K562 (cell line): ENCODE measurements around the gene PDGFA. TPM values are rescaled to one million over a fixed set of nuclear protein-coding genes. Genes with fewer than 3 reads are reported as not detected.

Experiments used
- ATF1 ChIP-seq, 2 experiments: fragments of 450-650 bp in 1 of 2; IDR thresholded peaks; 2 replicates each; pipeline ENCODE4 v1.6.1; 2016; ENCODE audit warnings: missing compliant biosample characterization in 1 of 2, missing genetic modification characterization in 1 of 2
- GATA2 ChIP-seq: sonication (generic); formaldehyde crosslinking; IDR thresholded peaks from 2 replicates; pipeline ENCODE4 v1.4.0; 2020; ENCODE audit warnings: mild to moderate bottlenecking, missing genetic modification reagents
- KAT7 ChIP-seq: sonication (generic); formaldehyde crosslinking; IDR thresholded peaks from 2 replicates; pipeline ENCODE4 v1.8.0; 2022; ENCODE audit warnings: missing genetic modification reagents, mild to moderate bottlenecking, borderline replicate concordance
- NCOA4 ChIP-seq: fragments of 450-650 bp; IDR thresholded peaks from 2 replicates; pipeline ENCODE4 v1.6.1; 2018; ENCODE audit warnings: mild to moderate bottlenecking; ENCODE audit not compliant: partially characterized antibody
- SMAD4 ChIP-seq: fragments of 250-450 bp; sonication (Bioruptor Pico); conservative IDR thresholded peaks from 2 replicates; pipeline ENCODE4 v1.8.0; 2021; ENCODE audit warnings: inconsistent platforms, mild to moderate bottlenecking, moderate library complexity
- SMARCA4 ChIP-seq: fragments of 450-650 bp; IDR thresholded peaks from 2 replicates; pipeline ENCODE4 v1.6.1; 2016
- SRF ChIP-seq, 2 experiments: fragments of 250-450, 450-650 bp in 1 of 2; sonication (Bioruptor Pico) in 1 of 2; sonication (generic) in 1 of 2; formaldehyde crosslinking; IDR thresholded peaks; 2 replicates each; pipeline versions ENCODE4 v1.5.0 to v1.5.1; 2020 to 2022; ENCODE audit warnings: mild to moderate bottlenecking in 1 of 2, missing genetic modification reagents in 1 of 2
- TRIM24 ChIP-seq, 2 experiments: fragments of 450-650 bp; IDR thresholded peaks; 2 replicates each; pipeline ENCODE4 v1.6.1; 2016
- ZNF41 ChIP-seq: fragments of 250-450 bp; sonication (Bioruptor Pico); conservative IDR thresholded peaks from 2 replicates; pipeline ENCODE4 v1.4.0; 2020; ENCODE audit warnings: mild to moderate bottlenecking
- ZNF75A ChIP-seq: fragments of 450-650 bp; formaldehyde crosslinking; IDR thresholded peaks from 2 replicates; pipeline ENCODE4 v1.4.0; 2020; ENCODE audit warnings: mild to moderate bottlenecking
- polyA plus RNA-seq, 8 experiments: library from polyadenylated mRNA; depleted of rRNA in 4 of 8; stranded (reverse) in 5 of 8; unstranded in 3 of 8; fragments of >200 nt; fragmentation: Nextera tagmentation in 2 of 8; fragmentation: Illumina TruSeq in 1 of 8; extraction: Ambion mirVana in 2 of 8; extraction: Trizol in 1 of 8; gene quantifications; 2 replicates each; pipeline versions ENCODE4 v1.2.1 to v1.2.3, GENCODE V29; 2011 to 2014; ENCODE audit warnings: inconsistent platforms in 1 of 8, missing spikeins in 1 of 8
- total RNA-seq, 7 experiments: library from RNA; depleted of rRNA in 6 of 7; stranded (reverse); fragments of >200 nt in 6 of 7; fragmentation: Illumina TruSeq in 2 of 7; extraction: Trizol in 2 of 7; gene quantifications; 2 replicates each; pipeline versions ENCODE4 v1.2.1 to v1.2.3, GENCODE V29; 2011 to 2021; ENCODE audit warnings: low replicate concordance in 1 of 7
- TF ChIP-seq, protein P1 (sequence below): fragments of 200-600 bp; sonication (generic); IDR thresholded peaks from one replicate; pipeline ENCODE4 v1.6.1; 2012; ENCODE audit warnings: mild to moderate bottlenecking, low read depth, low read length, inconsistent platforms
- TF ChIP-seq, protein P2 (sequence below), 2 experiments: IDR thresholded peaks; 2 replicates each; pipeline ENCODE4 v1.6.1; 2011; ENCODE audit warnings: borderline replicate concordance in 1 of 2, control low read depth in 1 of 2, low read depth in 1 of 2, low read length in 1 of 2, mild to moderate bottlenecking in 1 of 2, mixed read lengths in 1 of 2, moderate library complexity in 1 of 2; ENCODE audit not compliant: insufficient read depth in 1 of 2, insufficient read length in 1 of 2, poor library complexity in 1 of 2, severe bottlenecking in 1 of 2; ENCODE audit errors: extremely low read depth in 1 of 2
- TF ChIP-seq, protein P3 (sequence below): fragments of 250-450 bp; sonication (Bioruptor Pico); IDR thresholded peaks from 2 replicates; pipeline ENCODE4 v1.5.0; 2021

The PDGFA gene
- total and polyA plus RNA-seq, 9 of the 15 experiments (the other 6 are each of a cell fraction or from before 2014, with no cell fraction given): 2.5 to 10.2 (median 4.6) TPM

DNA sequence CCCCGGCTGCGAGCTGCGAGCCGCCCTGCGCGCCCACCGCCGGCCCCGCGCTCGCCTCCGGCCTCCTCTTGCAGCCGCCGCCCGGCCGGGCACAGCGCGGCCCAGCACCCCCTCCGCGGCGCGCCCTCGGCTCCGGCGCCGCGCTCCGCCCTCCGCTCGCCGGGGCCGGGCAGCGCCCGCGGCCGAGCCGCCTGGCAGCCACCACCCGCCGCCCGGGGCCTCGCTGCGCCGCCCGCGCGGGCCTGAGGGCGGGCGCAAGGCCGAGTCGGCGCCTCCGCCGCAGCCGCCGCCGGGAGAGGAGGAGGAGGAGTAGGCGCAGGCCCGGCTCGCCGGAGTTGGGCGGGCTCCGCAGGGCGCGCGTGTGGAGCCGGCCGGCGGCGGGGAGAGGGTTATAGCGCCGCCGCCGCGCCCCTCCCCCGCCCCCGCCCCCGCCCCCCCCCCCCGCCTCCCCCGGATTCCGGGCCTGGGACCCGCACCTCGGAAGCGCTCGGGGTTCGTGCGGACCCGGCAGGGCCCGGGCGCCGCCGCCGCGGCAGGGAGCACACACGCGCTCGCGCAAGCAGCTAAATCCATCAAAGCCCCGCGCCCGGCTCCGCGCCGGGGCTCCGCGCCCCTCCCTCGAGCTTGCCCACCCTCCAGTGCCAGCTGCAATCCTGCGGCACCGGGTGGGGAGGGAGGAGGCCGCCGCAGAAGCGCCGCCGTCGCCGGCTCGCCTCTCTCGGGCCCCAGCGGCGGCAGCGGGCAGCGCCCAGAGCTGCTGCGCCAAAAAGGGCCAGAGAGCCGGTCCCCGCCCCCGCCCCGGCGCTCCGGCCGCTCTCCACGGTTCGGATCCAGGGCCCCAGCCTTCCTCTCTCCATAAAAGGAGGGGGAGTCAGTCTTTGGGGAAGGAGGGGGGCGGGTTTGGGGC lies at the start of gene PDGFA (continued):
- TF ChIP-seq, protein P1, sequence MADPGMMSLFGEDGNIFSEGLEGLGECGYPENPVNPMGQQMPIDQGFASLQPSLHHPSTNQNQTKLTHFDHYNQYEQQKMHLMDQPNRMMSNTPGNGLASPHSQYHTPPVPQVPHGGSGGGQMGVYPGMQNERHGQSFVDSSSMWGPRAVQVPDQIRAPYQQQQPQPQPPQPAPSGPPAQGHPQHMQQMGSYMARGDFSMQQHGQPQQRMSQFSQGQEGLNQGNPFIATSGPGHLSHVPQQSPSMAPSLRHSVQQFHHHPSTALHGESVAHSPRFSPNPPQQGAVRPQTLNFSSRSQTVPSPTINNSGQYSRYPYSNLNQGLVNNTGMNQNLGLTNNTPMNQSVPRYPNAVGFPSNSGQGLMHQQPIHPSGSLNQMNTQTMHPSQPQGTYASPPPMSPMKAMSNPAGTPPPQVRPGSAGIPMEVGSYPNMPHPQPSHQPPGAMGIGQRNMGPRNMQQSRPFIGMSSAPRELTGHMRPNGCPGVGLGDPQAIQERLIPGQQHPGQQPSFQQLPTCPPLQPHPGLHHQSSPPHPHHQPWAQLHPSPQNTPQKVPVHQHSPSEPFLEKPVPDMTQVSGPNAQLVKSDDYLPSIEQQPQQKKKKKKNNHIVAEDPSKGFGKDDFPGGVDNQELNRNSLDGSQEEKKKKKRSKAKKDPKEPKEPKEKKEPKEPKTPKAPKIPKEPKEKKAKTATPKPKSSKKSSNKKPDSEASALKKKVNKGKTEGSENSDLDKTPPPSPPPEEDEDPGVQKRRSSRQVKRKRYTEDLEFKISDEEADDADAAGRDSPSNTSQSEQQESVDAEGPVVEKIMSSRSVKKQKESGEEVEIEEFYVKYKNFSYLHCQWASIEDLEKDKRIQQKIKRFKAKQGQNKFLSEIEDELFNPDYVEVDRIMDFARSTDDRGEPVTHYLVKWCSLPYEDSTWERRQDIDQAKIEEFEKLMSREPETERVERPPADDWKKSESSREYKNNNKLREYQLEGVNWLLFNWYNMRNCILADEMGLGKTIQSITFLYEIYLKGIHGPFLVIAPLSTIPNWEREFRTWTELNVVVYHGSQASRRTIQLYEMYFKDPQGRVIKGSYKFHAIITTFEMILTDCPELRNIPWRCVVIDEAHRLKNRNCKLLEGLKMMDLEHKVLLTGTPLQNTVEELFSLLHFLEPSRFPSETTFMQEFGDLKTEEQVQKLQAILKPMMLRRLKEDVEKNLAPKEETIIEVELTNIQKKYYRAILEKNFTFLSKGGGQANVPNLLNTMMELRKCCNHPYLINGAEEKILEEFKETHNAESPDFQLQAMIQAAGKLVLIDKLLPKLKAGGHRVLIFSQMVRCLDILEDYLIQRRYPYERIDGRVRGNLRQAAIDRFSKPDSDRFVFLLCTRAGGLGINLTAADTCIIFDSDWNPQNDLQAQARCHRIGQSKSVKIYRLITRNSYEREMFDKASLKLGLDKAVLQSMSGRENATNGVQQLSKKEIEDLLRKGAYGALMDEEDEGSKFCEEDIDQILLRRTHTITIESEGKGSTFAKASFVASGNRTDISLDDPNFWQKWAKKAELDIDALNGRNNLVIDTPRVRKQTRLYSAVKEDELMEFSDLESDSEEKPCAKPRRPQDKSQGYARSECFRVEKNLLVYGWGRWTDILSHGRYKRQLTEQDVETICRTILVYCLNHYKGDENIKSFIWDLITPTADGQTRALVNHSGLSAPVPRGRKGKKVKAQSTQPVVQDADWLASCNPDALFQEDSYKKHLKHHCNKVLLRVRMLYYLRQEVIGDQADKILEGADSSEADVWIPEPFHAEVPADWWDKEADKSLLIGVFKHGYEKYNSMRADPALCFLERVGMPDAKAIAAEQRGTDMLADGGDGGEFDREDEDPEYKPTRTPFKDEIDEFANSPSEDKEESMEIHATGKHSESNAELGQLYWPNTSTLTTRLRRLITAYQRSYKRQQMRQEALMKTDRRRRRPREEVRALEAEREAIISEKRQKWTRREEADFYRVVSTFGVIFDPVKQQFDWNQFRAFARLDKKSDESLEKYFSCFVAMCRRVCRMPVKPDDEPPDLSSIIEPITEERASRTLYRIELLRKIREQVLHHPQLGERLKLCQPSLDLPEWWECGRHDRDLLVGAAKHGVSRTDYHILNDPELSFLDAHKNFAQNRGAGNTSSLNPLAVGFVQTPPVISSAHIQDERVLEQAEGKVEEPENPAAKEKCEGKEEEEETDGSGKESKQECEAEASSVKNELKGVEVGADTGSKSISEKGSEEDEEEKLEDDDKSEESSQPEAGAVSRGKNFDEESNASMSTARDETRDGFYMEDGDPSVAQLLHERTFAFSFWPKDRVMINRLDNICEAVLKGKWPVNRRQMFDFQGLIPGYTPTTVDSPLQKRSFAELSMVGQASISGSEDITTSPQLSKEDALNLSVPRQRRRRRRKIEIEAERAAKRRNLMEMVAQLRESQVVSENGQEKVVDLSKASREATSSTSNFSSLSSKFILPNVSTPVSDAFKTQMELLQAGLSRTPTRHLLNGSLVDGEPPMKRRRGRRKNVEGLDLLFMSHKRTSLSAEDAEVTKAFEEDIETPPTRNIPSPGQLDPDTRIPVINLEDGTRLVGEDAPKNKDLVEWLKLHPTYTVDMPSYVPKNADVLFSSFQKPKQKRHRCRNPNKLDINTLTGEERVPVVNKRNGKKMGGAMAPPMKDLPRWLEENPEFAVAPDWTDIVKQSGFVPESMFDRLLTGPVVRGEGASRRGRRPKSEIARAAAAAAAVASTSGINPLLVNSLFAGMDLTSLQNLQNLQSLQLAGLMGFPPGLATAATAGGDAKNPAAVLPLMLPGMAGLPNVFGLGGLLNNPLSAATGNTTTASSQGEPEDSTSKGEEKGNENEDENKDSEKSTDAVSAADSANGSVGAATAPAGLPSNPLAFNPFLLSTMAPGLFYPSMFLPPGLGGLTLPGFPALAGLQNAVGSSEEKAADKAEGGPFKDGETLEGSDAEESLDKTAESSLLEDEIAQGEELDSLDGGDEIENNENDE: no peak
- TF ChIP-seq GATA2 (CRISPR knock-in tag) (no peak), ATF1 (CRISPR knock-in tag; IDR thresholded peaks at IDR 0.05) (no peak), ATF1 (tag; IDR thresholded peaks at IDR 0.05) (no peak), SRF (CRISPR knock-in tag; IDR thresholded peaks at IDR 0.05) (no peak), NCOA4 (no peak), KAT7 (CRISPR knock-in tag) (no peak), ZNF41 (CRISPR knock-in tag) (0 out of 2 replicates have a peak, but pooled peaks have one; percentile 28), SMAD4 (CRISPR knock-in tag) (0 out of 2 replicates have a peak, but pooled peaks have one; percentile 6), ZNF75A (CRISPR knock-in tag) (no peak), TRIM24 (IDR thresholded peaks at IDR 0.05) (no peak), SMARCA4 (no peak)
- TF ChIP-seq, protein P2, sequence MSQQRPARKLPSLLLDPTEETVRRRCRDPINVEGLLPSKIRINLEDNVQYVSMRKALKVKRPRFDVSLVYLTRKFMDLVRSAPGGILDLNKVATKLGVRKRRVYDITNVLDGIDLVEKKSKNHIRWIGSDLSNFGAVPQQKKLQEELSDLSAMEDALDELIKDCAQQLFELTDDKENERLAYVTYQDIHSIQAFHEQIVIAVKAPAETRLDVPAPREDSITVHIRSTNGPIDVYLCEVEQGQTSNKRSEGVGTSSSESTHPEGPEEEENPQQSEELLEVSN (IDR thresholded peaks at IDR 0.05; ENCODE audit: borderline replicate concordance in 1 of 2, extremely low read depth in 1 of 2, insufficient read depth in 1 of 2, insufficient read length in 1 of 2, low read depth in 1 of 2, low read length in 1 of 2, poor library complexity in 1 of 2, severe bottlenecking in 1 of 2): peak in 1 of 2 experiments; percentile 41
- TF ChIP-seq, protein P3, sequence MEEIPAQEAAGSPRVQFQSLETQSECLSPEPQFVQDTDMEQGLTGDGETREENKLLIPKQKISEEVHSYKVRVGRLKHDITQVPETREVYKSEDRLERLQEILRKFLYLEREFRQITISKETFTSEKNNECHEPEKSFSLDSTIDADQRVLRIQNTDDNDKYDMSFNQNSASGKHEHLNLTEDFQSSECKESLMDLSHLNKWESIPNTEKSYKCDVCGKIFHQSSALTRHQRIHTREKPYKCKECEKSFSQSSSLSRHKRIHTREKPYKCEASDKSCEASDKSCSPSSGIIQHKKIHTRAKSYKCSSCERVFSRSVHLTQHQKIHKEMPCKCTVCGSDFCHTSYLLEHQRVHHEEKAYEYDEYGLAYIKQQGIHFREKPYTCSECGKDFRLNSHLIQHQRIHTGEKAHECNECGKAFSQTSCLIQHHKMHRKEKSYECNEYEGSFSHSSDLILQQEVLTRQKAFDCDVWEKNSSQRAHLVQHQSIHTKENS (CRISPR knock-in tag): no peak
